HS-27A (cell line): ENCODE results near the gene ASPSCR1.
"Not testable (repeated sequence)": the region's sequence is repeated elsewhere in the genome, so short reads cannot be mapped to it uniquely, and the experiment has no call there.

ENCODE experiments used
- DNase-seq: peaks from one replicate; pipeline ENCODE4 v3.0.0-alpha.2; 2012; ENCODE audit warnings: low read depth, missing footprints

Gene ASPSCR1

DNA sequence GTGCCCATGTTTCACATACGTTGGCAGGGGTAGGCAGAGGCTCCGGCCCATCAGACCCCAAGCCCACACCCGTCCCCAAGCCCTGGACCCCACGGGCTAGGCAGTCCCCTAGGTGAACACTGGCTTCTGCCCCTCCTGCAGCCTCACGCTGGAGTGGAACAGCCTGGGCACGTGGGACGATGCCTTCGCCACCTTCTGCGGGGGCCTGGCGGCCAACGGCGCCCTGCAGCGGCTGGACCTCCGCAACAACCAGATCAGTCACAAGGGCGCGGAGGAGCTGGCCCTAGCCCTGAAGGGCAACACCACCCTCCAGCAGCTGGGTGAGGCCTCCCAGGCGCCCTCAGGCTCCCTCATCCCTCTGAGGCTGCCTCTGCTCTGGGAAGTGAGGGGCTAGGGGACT, 47.4 kb downstream of the ASPSCR1 start:
- DNase-seq = no peak

DNA sequence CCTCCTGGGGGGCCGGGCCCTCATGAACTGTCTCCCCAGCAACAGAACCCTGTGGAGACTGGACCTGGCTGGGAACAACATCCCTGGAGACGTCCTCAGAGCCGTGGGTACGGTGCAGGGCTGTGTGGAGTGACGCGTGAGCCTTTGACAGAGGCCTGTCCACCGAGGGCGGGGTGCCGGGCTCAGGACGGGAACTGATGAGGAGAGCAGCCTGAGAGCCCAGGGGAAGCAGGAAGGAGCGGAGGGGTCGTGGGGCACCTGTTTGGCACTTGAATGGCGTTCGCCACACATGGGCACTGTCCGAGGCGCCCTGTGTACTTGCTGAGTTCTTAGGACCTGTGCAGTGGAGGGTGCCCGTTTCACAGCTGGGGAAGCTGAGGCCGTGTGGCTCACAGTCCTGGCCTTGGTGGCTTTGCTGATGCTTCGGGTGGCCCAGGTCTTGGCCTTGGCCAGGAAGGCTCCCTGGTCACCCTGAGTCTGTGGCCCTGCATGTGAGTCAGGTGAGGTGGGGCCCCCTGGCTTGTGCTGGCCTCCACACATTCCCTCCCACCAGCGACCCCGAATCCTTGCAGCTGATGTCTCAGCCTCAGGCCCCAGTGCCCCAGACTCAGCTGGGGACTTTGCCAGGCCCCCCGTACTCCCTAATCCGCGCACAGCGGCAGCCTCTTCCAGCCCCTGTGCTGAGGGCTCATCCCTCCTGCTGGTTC, 48.1 kb downstream of the ASPSCR1 start:
- DNase-seq = no peak

DNA sequence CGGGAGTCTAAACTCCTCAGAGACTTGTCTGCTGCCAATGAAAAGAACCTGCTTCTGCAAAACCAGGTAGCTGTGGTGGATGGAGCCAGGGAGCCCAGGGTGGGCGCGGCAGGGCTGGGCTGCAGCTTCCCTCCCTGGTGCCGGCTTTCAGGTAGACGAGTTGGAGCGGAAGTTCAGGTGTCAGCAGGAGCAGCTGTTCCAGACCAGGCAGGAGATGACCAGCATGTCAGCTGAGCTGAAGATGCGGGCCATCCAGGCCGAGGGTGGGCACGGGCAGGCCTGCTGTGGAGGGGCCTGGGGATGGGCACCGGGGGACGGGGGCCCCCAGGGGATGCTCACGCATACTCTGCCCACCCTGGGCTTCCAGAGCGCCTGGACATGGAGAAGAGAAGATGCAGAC, 50.8 kb downstream of the ASPSCR1 start:
- DNase-seq = no peak

DNA sequence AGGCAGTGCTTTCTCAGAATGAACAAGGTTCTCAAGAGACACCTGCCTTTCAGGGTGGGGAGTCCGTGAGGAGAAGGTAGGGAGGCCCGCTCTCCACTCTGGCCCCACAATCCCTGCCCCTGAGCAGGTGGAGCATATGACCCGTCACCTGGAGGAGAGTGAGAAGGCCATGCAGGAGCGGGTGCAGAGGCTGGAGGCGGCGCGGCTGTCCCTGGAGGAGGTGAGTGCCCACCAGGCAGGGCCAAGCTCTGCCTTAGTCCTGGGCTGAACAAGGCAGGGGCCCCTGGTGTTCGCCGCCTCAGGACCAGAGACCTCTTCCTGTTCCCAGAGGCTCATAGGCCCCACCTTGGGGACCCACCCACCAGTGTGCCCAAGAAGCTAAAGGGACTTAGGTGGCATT, 51.5 kb downstream of the ASPSCR1 start:
- DNase-seq = no peak

DNA sequence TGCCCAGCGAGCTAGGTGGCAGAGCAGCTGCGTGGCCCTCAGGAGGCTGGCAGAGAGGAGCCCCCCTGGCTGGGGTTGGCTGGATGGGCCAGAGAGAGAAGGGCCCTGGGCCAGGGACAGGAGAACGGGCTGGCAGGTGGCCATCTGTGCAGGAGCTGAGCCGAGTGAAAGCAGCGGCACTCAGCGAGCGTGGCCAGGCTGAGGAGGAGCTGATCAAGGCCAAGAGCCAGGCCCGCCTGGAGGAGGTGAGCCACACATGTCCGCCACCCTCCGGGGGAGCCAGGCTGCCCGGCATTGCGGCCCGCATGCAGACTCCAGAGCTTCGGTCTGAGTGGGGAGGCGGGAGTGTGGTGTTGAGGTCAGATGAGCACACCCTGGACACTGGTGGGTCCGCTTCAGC, 52.0 kb downstream of the ASPSCR1 start:
- DNase-seq = no peak

DNA sequence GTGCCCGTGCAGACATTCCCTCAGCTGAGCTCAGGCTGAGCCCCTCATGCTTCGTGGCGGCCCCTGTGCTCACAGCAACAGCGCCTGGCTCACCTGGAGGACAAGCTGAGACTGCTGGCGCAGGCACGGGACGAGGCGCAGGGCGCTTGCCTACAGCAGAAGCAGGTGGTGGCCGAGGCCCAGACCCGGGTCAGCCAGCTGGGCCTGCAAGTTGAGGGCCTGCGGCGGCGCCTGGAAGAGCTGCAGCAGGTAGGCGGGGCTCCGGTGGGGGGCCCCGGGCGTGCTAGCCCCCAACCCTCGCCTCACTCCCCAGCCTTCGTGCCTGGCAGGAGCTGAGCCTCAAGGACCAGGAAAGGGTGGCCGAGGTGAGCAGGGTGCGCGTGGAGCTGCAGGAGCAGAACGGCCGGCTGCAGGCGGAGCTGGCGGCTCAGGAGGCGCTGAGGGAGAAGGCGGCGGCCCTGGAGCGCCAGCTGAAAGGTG, 52.6 kb downstream of the ASPSCR1 start:
- no peak for DNase-seq

DNA sequence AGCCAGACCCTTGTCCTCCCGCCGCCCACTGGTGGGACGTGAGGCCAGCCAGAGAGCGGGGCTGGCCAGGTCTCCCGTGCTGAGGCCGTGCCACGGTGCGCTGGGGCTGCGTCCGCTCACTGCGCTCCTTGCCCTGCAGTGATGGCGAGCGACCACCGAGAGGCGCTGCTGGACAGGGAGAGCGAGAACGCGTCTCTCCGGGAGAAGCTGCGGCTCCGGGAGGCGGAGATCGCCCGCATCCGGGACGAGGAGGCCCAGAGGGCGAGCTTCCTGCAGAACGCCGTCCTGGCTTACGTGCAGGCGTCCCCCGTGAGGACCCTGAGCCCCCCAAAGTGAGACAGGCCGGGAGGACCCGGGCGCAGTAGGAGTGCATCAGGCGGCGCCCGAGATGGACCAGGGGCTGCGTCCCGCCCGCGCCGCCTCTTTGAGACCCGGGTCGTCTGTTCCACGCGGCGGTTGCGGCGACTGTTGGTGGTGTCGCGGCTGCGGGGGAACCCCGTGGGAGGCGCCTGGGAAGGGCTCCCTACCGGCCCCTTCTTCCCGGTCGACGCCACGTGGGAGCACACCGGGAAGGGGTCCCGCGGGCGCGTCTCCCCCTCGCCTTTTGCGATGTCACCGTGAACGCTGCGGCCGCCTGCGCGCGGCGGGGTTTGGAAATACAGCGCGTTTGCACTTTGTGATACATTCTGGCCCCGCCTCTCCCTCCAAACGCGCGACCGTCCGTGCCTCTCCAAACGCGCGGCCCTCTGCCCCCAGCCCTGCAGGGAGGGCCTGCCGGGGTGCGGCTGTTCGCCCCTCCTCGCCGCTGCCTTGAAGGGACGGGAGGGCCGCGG, 53.3 kb downstream of the ASPSCR1 start:
- DNase-seq = no peak

DNA sequence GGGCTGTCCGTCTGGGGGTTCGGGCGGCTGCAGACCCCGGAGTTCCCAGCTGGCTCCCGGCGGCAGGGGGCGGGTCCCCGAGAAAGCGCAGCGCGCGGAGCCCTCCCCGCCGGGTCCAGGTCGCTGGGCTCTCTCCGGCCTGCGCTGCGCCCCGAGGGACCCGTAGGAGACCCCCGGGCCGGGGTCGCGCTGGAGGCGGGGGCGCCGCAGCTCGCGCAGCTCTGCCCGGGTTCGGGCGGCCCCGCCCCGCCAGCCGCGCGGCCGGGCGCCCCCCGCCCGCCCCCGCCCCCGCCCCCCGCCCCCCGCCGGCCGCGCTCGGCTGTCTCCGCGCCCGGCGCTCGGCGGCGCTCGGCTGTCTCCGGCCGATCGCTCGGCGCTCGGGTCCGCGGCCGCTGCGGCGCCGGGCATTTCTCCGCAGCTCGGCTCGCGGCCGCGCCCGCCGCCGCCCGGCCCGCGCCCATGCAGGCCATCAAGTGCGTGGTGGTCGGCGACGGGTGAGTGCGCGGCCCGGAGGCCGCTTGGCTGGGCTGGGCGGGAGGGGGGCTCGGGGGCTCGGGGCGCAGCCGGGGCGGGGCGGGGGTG, 54.0 kb downstream of the ASPSCR1 start, which contains the start of gene RAC3:
TSS of gene RAC3 (plus strand) at position 376 of the 582 bp plus-strand sequence. CDS start at position 460, 84 bp downstream.
- no peak for DNase-seq

DNA sequence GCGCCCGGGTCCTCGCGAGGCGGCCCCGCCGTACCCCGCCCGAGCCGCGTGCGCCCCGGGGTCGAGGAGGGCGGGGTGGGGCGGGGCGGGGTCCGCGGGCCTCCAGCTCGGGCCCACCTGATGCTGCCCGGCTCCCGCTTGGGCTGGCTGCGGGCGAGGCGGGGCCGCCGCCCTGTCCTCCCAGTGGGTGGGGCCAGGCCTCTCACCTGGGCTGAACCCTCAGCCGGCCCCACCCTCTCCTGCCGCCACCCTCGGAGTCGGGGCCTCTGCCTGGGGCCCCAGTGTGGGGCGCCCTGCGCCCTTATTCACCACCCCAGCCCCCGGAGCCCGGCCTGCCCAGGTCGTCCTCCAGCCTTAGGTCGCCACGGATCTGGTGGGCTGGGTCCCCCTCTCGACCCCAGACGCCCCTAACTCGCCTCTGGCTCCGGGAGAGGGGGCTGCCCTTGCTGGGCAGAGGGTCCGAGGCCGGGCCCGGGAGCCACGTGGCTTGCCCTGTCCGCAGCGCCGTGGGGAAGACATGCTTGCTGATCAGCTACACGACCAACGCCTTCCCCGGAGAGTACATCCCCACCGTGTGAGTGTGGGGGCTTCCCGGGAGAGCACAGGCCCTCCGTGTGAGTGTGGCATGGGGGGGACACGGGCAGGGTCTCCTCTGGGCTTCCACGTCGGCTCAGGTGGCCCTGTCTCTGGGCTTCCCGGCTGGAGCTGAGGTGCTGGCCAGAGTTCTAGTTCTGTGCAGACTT, 54.6 kb downstream of the ASPSCR1 start:
- no peak for DNase-seq

DNA sequence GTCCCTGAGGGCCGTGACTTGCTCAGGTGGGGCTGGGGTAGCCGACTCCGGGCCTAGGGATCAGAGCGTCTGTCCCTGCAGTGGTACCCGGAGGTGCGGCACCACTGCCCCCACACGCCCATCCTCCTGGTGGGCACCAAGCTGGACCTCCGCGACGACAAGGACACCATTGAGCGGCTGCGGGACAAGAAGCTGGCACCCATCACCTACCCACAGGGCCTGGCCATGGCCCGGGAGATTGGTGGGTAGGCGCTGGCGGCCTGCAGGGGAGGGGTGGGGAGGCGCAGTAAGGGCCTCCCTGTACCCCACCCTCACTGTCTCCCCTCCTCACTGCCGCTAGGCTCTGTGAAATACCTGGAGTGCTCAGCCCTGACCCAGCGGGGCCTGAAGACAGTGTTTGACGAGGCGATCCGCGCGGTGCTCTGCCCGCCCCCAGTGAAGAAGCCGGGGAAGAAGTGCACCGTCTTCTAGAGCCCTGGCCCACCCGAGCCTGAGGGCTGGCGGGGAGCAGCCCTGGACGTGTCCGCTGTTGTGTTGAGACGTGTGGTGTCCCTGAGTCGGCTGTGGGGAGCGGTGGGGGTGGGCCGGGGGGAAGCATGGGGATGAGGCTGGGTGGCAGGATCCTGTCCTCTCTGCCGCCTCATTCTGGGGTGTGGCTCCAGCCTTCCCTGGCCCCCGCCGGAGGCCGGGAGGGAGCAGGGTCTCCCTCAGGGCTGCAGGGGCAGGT, 56.1 kb downstream of the ASPSCR1 start:
- no peak for DNase-seq

DNA sequence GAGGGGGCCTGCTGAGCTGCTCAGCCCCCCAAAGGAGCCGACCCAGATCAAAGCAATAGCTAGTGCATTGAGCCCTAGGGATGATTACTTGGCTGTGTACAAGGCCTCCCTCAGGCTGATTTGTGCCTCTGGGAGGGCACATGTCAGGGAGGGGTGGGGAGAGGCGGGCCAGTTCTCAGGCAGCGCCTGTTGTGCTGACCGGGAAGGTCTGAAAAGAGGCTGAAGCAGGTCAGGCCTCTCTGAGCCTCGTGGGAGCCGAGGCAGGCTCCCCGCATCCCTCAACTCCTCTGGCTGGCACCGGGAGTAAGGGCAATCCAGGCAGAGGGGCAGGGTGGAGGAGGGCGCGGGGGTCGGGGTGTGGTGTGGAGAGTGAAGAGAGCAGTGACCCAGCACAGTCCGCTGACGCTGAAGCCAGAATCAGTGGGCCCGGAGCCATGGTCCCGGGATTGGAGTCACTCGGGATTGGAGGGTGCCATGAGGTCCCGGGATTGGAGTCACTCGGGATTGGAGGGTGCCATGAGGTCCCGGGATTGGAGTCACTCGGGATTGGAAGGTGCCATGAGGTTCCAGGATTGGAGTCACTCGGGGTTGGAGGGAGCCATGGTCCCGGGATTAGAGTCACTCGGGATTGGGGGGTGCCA, 57.1 kb downstream of the ASPSCR1 start:
- DNase-seq = no peak

DNA sequence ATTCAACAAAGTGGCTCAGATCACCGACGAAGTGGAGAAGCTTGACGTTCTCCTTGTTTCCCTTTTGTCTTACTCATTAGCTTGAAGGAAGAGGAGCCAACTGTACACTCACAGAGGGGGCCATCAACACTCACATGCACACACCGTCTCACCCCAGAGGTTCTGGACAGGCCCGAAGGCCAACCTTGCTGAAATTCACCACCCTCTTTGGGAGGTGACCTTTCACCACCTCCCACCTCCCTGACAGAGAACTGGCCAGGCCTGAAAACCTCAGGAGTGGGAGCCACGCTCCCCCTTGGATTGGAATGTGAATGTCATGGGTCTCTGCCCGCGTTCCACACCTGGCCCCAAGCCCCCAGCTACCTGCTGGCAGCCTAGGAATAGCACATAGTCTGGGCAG, 58.1 kb downstream of the ASPSCR1 start:
- DNase-seq = no peak

DNA sequence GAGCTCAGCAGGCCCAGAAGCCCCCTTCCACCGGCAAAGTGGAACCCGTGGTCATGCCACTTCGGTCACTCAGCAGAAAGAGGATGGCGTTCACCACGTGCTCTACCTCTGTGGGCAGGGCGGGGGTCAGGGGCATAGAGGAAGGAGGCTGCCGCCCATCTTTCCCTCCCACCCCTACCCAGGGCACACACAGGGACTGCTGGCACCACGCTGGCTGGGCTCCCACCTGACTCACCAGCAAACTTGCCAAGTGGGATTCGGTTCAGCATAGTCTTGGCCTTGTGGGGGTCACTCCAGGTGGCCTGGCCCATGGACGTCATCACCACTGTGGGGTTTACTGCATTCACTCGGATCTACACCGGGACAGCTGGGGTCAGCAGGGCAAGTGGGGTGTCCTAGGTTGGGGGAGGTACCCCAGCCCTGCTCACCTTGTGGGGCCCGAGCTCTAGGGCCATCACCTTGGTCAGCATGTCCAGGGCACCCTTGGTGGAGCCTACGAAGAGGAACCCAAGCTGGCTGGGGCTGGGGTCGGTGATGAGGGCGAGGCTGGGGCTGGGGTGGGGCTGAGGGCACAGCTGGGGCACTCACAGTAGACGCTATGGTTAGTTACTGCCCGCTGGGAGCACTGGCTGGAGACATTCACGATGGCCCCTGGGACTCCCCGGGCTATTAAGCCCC, 58.7 kb downstream of the ASPSCR1 start:
- no peak for DNase-seq

DNA sequence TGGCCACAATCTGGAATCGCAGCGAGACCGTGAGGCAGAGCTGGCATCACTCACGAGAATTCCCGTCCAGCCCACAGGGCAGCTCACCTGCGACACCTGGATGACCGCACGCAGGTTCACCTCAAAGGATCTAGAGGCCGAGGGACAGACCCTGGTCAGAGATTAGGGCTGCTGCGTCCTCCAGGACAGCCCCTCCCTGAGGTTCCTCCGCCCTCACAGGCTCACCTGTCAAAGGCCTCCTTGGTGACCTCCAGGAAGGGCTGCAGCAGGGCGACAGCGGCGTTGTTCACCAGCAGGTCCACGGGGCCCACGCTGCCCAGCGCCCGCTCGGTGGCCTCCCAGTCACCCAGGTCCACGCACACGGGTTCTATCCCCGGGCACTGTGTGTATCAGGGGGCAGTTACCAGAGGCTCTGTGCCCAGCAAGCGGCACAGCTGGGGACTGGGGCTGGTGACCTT, 59.2 kb downstream of the ASPSCR1 start:
- DNase-seq = no peak

DNA sequence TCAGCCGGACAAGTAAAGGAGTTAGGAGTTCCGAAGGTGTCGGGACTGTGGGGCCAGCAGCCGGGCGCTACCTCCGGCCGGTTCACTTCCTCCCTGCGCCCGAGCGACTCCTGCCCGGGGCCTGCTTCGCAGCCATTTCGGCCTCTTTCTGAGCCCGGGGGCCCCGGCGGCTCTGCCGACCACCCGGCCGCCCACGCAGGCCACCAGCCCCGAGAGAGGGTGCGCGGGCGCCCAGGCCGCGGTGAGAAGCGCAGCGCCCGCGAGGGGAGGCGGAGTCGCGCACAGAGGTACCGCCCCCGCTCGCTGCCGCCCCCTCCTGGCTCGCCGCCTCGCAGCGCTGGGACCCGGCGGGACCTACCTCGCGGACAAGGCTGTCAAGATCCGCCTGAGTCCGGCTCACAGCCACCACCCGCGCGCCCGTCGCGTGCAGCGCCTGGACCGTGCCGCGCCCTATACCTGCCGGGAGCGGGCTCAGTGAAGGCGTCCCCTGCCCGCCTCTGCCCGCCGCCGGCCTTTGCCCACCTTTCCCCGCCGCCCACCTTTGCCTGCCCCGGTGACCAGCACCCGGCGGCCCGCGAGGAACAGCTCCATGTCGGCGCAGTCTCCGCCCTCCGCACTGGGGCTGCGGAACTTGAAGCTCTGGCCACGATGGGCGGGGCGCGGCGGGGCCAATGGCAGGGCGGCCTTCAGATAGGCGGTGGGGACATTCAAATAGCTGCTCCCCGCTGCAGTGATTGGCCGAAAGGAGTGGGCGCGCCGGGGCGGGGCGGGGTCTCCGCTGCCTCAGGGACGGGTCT, 59.9 kb downstream of the ASPSCR1 start, which contains the start of gene DCXR:
TSS of gene DCXR (minus strand) at position 606 of the 797 bp plus-strand sequence. CDS start at position 591, 15 bp downstream.
- DNase-seq = no peak

DNA sequence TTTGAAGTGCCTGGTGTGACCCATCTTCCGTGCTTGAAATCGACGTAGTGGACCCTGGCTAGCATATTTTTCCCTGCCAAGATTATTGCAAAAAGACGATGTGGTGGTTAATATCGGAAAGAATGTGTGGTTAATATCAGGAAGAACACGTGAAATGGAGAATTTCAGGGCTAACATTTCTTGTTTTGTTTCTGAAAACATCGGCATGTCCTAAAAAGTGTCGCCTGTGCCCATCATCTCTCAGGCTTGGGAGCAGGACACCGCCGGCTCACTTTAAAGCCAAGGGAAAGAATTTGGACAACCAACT, 60.4 kb downstream of the ASPSCR1 start:
- DNase-seq = no peak

DNA sequence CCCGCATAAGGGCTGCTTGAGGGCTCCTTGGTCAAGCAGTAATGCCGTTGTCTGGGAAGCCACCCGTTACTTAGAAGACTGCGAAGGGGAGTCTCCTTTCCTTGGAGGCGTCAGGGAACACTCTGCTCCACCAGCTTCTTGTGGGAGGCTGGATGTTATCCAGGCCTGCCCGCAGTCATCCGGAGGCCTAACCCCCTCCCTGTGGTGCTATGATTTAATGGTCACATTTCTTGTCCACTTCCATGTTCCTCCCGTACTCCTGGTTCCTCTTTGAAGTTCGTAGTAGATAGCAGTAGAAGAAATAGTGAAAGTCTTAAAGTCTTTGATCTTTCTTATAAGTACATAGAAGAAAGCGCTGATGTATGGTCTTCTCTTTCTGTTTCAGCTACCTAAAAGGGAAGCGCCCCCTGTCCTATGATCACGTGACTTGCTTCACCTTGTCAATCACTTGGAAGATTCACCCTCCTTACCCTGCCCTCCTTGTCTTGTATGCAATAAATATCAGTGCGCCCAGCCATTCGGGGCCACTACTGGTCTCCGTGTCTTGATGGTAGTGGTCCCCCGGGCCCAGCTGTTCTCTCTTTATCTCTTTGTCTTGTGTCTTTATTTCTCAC, 61.5 kb downstream of the ASPSCR1 start:
- not testable (repeated sequence) for DNase-seq

DNA sequence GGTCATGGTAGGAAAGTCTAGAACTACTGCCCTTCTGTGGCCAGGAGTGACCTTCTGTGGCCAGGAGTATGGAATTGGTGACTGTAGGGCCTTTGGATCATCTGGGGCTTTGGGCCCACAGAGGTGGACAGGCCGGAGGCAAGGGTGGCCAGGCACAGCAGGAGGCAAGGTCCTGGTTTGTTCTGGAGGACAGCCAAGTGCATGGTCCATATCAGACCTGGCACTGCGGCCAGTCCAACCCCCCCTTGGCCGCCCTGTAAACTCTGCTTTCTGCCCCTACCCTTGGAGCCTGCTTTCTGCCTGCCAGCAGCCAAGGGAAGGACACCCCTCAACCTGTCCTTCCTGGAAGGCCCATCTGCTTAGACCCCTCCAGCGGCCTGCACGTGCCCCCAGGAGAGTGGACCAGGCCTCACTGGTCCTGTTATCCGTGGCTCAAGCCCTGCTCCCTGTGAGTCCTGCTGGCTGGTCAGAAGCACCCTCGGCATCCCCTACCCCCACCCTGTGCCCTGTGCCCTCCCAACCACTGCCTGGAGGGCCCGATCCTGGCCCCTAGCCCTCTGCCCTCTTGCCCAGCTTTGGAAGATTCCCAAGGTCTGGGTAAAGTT, 62.4 kb downstream of the ASPSCR1 start:
- no peak for DNase-seq
